Stomach (tissue), 9 donors: ENCODE results near the gene MYO18B. TPM values are rescaled to one million over a fixed set of nuclear protein-coding genes. Genes with fewer than 3 reads are reported as not detected.

Experiments used
- DNase-seq, 2 donors: peaks; one replicate each; pipeline versions ENCODE4 v3.0.0 to v3.0.0-alpha.2; 2013 to 2019
- H3K27ac ChIP-seq, 5 donors: fragments of 200-600 bp in 4 of 5; sonication (generic) in 4 of 5; one replicate each; pipeline ENCODE4 v1.5.1; 2013 to 2019; ENCODE audit warnings: mild to moderate bottlenecking in 1 of 5, moderate library complexity in 1 of 5
- H3K27me3 ChIP-seq, 3 donors: fragments of 200-600 bp; sonication (generic); one replicate each; pipeline ENCODE4 v1.5.1; 2017 to 2019; ENCODE audit warnings: mixed run types in 1 of 3
- H3K36me3 ChIP-seq, 4 donors: fragments of 200-600 bp; sonication (generic); 1 replicate in 3 of 4; 2 replicates in 1 of 4; pipeline ENCODE4 v1.5.1; 2016 to 2019
- H3K4me1 ChIP-seq, 4 donors: fragments of 200-600 bp; sonication (generic); one replicate each; pipeline ENCODE4 v1.5.1; 2016 to 2019
- H3K4me3 ChIP-seq, 4 donors: fragments of 200-600 bp; sonication (generic) in 3 of 4; one replicate each; pipeline ENCODE4 v1.5.1; 2016 to 2019; ENCODE audit warnings: mild to moderate bottlenecking in 1 of 4
- H3K9me3 ChIP-seq, 4 donors: fragments of 200-600 bp; sonication (generic); one replicate each; pipeline ENCODE4 v1.5.1; 2016 to 2019
- CTCF ChIP-seq, 7 experiments: fragments of 450-650 bp in 4 of 7; fragments of 200-600 bp in 3 of 7; sonication (generic) in 3 of 7; IDR thresholded peaks; one replicate each; pipeline ENCODE4 v1.5.1; 2016 to 2019; ENCODE audit warnings: antibody characterized with exemption in 7 of 7, control low read depth in 2 of 7, mild to moderate bottlenecking in 1 of 7
- EP300 ChIP-seq: sonication (generic); formaldehyde crosslinking; IDR thresholded peaks from one replicate; pipeline ENCODE4 v1.6.1; 2017; ENCODE audit warnings: antibody characterized with exemption
- POLR2A ChIP-seq, 4 donors: fragments of 450-650 bp; IDR thresholded peaks; one replicate each; pipeline ENCODE4 v1.6.1; 2016; ENCODE audit warnings: antibody characterized with exemption in 4 of 4, control low read depth in 2 of 4, mild to moderate bottlenecking in 1 of 4, moderate library complexity in 1 of 4
- POLR2AphosphoS5 ChIP-seq, 3 donors: sonication (generic); formaldehyde crosslinking; IDR thresholded peaks; one replicate each; pipeline ENCODE4 v1.6.1; 2016; ENCODE audit warnings: antibody characterized with exemption in 3 of 3
- WGBS, 5 donors: extraction: QIAGEN DNeasy Blood & Tissue Kit in 3 of 5; methylation state at CpG; one replicate each; pipeline versions ENCODE4 v1.1.5 to v1.1.7; 2013 to 2018; 5-methylcytosine and 5-hydroxymethylcytosine counted together
- intact Hi-C: fragments of 100-400 bp; cut with DNase I; formaldehyde crosslinking; loops from one replicate; pipeline ENCODE4 v1.15.1; 2023; ENCODE audit warnings: low total_unique reads
- polyA plus RNA-seq, 3 donors: library from polyadenylated mRNA; stranded (reverse); fragments of 200-250 nt; gene quantifications; one replicate each; pipeline ENCODE4 v1.2.3, GENCODE V29; 2013
- total RNA-seq, 5 donors: library from RNA; depleted of rRNA; stranded (reverse); fragments of >200 nt; gene quantifications; one replicate each; pipeline versions ENCODE4 v1.1.0 to v1.2.3, GENCODE V29; 2014 to 2016
- donor health status: healthy with polysubstance abuse.
- donor health status: Bipolar disorder and iron deficiency.
- donor health status: healthy.

The MYO18B gene
- total and polyA plus RNA-seq, 8 donors: 0.31 to 7.6 (median 0.92) TPM; not detected in 1

DNA sequence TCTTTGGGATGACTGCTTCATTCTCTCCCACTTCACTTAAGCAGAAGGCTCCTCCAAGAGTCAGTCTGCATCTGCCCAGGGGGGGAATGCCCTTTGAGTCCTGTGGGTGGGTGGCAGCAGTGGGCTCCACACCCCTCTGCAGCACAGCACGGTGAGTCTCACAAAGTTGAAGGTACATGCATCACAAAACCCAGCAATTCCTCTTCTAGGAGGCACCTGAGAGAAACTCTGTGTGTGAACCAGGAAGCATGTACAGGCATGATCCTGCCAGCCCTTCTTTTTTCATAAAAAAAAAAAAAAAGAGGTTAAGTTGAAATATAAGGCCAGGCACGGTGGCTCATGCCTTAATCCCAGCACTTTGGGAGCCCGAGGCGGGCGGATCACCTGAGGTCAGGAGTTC is 87.2 kb downstream of the MYO18B start:
- Histone ChIP-seq H3K4me1 (no peaks in the 10 kb centered on the region), H3K4me3 (no peak overlapping the region), H3K36me3 (no peaks in the 10 kb centered on the region), H3K27ac (no peak overlapping the region), H3K9me3 (peaks cover 5 to 14% (median 8%) of the 10 kb centered on the region in 4 donors), H3K27me3 (peaks cover 0 to 2% (median 0%) of the 10 kb centered on the region in 3 donors)
- intact Hi-C loops: no loop called here
- 73 to 95% (median 87%) methylated on average over 5 of the region's 5 CpGs for WGBS, 5 donors
- no peak for DNase-seq
- TF ChIP-seq CTCF (IDR thresholded peaks at IDR 0.05) (no peak), POLR2AphosphoS5 (IDR thresholded peaks at IDR 0.05) (no peak), EP300 (no peak), POLR2A (IDR thresholded peaks at IDR 0.05) (no peak)

- H3K27ac ChIP-seq: no peak overlapping the region
- 79 to 89% (median 84%) methylated on average over 11 of the region's 11 CpGs for WGBS, 5 donors
- H3K36me3 ChIP-seq: no peaks in the 10 kb centered on the region
- TF ChIP-seq EP300 (no peak), CTCF (IDR thresholded peaks at IDR 0.05) (no peak), POLR2A (IDR thresholded peaks at IDR 0.05) (no peak), POLR2AphosphoS5 (IDR thresholded peaks at IDR 0.05) (no peak)
- H3K27me3 ChIP-seq: peaks cover 0 to 2% (median 0%) of the 10 kb centered on the region in 3 donors
- H3K4me3 ChIP-seq: no peak overlapping the region
- no peaks in the 10 kb centered on the region for H3K4me1 ChIP-seq
- intact Hi-C loops: no loop called here
- peaks cover 5 to 14% (median 8%) of the 10 kb centered on the region in 4 donors for H3K9me3 ChIP-seq
- no peak for DNase-seq
Measured at GRCh38 chr22:25829808-25830777, 88.1 kb downstream of the MYO18B start.

DNA sequence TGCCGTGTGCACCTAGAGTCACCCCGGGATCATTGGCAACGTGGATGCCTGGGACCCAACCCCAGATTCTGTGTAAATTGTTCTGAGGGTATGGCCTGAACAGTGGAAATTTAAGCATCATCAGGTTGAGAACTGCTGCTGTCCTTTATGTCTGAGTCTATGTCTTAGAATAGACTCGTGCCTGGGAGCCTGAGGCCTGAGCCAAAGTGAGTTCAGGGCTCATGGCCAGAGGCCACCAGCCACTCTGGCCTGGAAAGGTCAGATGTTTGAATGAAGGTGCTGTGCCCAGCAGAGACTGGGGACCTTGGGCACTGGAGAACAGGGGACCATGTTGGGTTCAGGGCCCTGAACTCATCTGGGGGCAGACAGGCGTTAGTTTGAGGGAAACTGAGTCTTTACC is 91.1 kb downstream of the MYO18B start:
- H3K4me3 ChIP-seq: no peak overlapping the region
- WGBS, 5 donors: 54 to 78% (median 68%) methylated on average over 5 of the region's 5 CpGs
- H3K27ac ChIP-seq: no peak overlapping the region
- H3K27me3 ChIP-seq: peaks cover 0 to 5% (median 0%) of the 10 kb centered on the region in 3 donors
- H3K4me1 ChIP-seq: no peaks in the 10 kb centered on the region
- no peak for DNase-seq
- no peaks in the 10 kb centered on the region for H3K36me3 ChIP-seq
- intact Hi-C loops: no loop called here
- TF ChIP-seq POLR2AphosphoS5 (IDR thresholded peaks at IDR 0.05): no peak
- TF ChIP-seq CTCF (IDR thresholded peaks at IDR 0.05): no peak
- no peak for TF ChIP-seq EP300
- TF ChIP-seq POLR2A (IDR thresholded peaks at IDR 0.05): no peak
- H3K9me3 ChIP-seq: peaks cover 5 to 14% (median 8%) of the 10 kb centered on the region in 4 donors

- Histone ChIP-seq H3K27ac (no peak overlapping the region), H3K4me1 (no peaks in the 10 kb centered on the region), H3K9me3 (peaks cover 5 to 14% (median 8%) of the 10 kb centered on the region in 4 donors), H3K27me3 (peaks cover 0 to 5% (median 0%) of the 10 kb centered on the region in 3 donors), H3K36me3 (no peaks in the 10 kb centered on the region), H3K4me3 (no peak overlapping the region)
- intact Hi-C loops: no loop called here
- no peak for DNase-seq
- TF ChIP-seq POLR2AphosphoS5 (IDR thresholded peaks at IDR 0.05) (no peak), POLR2A (IDR thresholded peaks at IDR 0.05) (no peak), CTCF (IDR thresholded peaks at IDR 0.05) (no peak), EP300 (no peak)
- WGBS, 5 donors: 78 to 96% (median 82%) methylated on average over 2 of the region's 2 CpGs
Measured at GRCh38 chr22:25833676-25834075, 91.7 kb downstream of the MYO18B start.
